ENCODE data around the gene TTC28. TPM values are rescaled to one million over a fixed set of nuclear protein-coding genes. Genes with fewer than 3 reads are reported as not detected.

The TTC28 gene
- total RNA-seq, 4 donors from 2014 or later, result 10.2 to 23.8 (median 13.4) TPM

DNA sequence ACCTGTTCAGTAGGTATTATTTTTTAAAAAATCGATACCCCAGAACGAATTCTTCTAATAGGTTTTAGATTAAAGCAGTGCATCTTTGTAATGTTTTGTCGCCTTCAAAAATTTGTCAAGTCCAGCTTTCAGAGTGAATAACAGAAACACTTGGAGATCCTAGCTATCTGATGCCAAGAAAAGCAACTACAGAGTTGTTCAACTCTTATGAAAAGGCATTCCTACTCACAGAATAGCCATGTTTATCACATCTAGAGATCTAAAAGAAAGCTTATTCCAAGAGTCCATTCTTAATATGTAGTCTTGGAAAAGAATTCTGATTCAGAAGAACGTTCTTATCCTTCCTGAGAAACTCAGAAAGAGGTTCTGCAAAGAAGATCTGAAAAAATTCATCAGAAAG is 268.5 kb downstream of the TTC28 start:
- H3K4me3 ChIP-seq (ENCODE audit: low read depth, poor library complexity, severe bottlenecking), result no peak overlapping the region
- TF ChIP-seq, protein P1, sequence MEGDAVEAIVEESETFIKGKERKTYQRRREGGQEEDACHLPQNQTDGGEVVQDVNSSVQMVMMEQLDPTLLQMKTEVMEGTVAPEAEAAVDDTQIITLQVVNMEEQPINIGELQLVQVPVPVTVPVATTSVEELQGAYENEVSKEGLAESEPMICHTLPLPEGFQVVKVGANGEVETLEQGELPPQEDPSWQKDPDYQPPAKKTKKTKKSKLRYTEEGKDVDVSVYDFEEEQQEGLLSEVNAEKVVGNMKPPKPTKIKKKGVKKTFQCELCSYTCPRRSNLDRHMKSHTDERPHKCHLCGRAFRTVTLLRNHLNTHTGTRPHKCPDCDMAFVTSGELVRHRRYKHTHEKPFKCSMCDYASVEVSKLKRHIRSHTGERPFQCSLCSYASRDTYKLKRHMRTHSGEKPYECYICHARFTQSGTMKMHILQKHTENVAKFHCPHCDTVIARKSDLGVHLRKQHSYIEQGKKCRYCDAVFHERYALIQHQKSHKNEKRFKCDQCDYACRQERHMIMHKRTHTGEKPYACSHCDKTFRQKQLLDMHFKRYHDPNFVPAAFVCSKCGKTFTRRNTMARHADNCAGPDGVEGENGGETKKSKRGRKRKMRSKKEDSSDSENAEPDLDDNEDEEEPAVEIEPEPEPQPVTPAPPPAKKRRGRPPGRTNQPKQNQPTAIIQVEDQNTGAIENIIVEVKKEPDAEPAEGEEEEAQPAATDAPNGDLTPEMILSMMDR (IDR thresholded peaks at IDR 0.05), result no peak
- TF ChIP-seq POLR2A (IDR thresholded peaks at IDR 0.05), result no peak
- no peak for DNase-seq (ENCODE audit: low spot score in 2 of 2)
- intact Hi-C loops (cut with DNase I; ENCODE audit: low total_unique reads), result no loop called here
- WGBS, 2 donors, result 75 to 79% methylated on average over 4 of the region's 4 CpGs

DNA sequence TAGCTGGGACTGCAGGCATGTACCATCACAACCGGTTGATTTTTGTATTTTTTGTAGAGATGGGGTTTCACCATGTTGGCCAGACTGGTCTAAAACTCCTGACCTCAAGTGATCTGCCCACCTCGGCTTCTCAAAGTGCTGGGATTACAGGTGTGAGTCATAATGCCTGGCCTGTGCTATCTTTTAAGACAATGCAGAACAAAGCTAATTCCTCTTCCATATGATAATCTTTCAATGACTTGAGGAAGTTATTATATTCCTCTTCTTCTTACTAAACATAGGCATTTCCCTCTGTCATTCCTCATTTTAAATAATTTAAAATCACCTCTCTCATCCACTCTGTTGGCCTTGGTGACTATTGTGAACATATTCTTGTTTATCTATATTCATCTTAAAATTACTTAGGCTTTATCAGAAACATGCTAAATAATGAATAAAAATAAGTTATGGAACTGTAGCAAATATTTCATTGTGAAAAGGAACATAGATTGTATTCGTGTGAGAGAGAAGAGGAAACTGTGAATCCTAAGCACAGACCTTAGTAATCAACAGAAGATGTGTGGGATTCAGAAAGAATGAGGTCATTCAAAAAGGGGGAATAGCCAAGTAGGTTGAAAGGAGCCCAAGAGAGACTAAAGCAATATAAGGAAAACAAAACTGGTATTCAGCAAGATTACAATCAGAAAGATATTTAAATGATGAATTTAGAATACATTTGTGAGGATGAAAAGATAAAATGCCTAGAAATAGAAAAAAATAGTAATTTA is 269.4 kb downstream of the TTC28 start:
- TF ChIP-seq, protein P1 (IDR thresholded peaks at IDR 0.05), result no peak
- no peak for TF ChIP-seq POLR2A (IDR thresholded peaks at IDR 0.05)
- H3K4me3 ChIP-seq (ENCODE audit: low read depth, poor library complexity, severe bottlenecking), result no peak overlapping the region
- intact Hi-C loops (cut with DNase I; ENCODE audit: low total_unique reads), result no loop called here
- 58 to 64% methylated on average over 3 of the region's 3 CpGs for WGBS, 2 donors
- no peak for DNase-seq (ENCODE audit: low spot score in 2 of 2)

DNA sequence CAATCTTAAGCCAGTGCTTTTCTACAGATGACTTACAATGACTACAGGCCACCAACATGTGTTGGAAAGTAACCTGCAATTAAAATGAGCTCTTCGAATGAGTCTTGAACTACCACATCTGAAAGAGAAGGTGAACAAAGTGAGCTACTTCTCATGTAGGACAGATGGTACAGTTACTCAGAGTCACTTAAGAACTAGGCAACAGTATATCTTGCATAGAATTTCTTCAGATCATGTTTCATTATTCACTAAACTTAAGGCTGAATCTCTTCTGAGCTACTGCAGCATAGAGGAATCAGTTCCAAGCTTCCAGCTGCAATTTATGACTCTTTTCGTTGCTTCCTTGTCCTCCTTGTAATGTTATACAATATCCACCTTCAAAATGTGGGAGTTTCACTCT is 270.9 kb downstream of the TTC28 start:
- intact Hi-C loops (cut with DNase I; ENCODE audit: low total_unique reads), result no loop called here
- DNase-seq (ENCODE audit: low spot score in 2 of 2), result no peak
- no peak overlapping the region for H3K4me3 ChIP-seq (ENCODE audit: low read depth, poor library complexity, severe bottlenecking)
- TF ChIP-seq, protein P1 (IDR thresholded peaks at IDR 0.05), result no peak
- no peak for TF ChIP-seq POLR2A (IDR thresholded peaks at IDR 0.05)
- 64 to 66% methylated on average over 2 of the region's 2 CpGs for WGBS, 2 donors

DNA sequence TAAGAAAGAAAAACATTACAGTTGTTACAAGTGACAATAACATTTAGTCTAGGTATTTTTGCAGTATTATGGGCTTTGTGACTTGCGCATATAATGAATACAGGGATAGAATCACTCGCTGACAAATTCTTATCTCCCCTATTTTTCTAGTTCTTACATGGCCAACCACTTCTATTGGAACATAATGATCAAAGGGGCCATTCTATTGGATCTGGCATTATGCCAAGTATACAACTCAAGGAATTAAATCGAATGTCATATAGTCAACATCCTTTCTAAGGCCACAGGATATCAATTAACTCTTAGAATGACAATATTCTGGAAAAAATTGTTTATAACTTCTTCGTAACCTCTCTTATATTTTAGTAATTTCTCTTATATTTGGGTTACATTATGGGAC is 272.0 kb downstream of the TTC28 start:
- TF ChIP-seq, protein P1 (IDR thresholded peaks at IDR 0.05), result no peak
- no peak for TF ChIP-seq POLR2A (IDR thresholded peaks at IDR 0.05)
- DNase-seq (ENCODE audit: low spot score in 2 of 2), result no peak
- intact Hi-C loops (cut with DNase I; ENCODE audit: low total_unique reads), result no loop called here
- H3K4me3 ChIP-seq (ENCODE audit: low read depth, poor library complexity, severe bottlenecking), result no peak overlapping the region
- 79 to 80% methylated on average over 4 of the region's 4 CpGs for WGBS, 2 donors

DNA sequence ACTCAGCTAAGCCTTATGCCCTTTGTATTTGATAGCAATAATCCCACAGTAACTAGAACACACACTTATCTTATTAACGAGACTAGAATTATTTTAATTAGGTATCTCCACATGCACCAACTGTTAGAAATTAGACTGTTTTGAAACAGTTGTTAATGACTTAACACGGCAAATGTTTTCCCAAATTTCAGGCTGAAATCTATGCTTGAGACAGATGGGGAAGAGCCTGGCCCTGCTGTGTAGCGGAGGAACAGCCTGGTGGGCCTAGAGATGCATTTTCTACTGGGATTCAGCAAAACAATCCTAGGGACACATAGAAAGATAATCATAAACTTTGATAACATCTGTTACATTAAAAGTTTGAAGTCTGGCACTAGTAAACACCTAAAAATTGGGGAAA is 273.4 kb downstream of the TTC28 start:
- intact Hi-C loops (cut with DNase I; ENCODE audit: low total_unique reads), result no loop called here
- no peak for DNase-seq (ENCODE audit: low spot score in 2 of 2)
- 93% methylated on average over 3 of the region's 3 CpGs for WGBS, 2 donors
- no peak for TF ChIP-seq POLR2A (IDR thresholded peaks at IDR 0.05)
- TF ChIP-seq, protein P1 (IDR thresholded peaks at IDR 0.05), result no peak
- no peak overlapping the region for H3K4me3 ChIP-seq (ENCODE audit: low read depth, poor library complexity, severe bottlenecking)

DNA sequence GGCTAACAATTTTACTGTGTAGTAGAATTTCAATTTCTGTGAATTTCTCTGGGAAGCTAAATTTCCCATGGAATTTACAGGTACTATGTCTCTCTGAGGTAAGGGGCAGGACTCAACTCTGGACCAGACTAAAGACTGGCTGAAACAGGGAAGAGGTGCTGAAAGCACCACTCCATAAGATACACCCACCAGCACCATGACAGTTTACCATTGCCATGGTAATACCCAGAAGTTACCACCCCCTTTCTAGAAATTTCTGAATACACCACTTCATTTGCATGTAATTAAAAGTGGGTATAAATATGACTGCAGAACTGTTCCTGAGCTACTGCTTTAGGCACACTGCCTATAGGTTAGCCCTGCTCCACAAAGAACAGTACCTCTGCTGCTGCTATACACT is 274.1 kb downstream of the TTC28 start:
- TF ChIP-seq, protein P1 (IDR thresholded peaks at IDR 0.05), result no peak
- TF ChIP-seq POLR2A (IDR thresholded peaks at IDR 0.05), result no peak
- no peak for DNase-seq (ENCODE audit: low spot score in 2 of 2)
- intact Hi-C loops (cut with DNase I; ENCODE audit: low total_unique reads), result no loop called here
- H3K4me3 ChIP-seq (ENCODE audit: low read depth, poor library complexity, severe bottlenecking), result no peak overlapping the region

Data from lower leg skin (tissue), 4 donors.